HepG2 (cell line): ENCODE measurements around the gene APOA1. TPM values are rescaled to one million over a fixed set of nuclear protein-coding genes. Genes with fewer than 3 reads are reported as not detected.

Experiments used
- HES4 ChIP-seq: sonication (generic); formaldehyde crosslinking; IDR thresholded peaks from 2 replicates; pipeline ENCODE4 v1.9.0; 2021; ENCODE audit warnings: mild to moderate bottlenecking, missing genetic modification reagents, borderline replicate concordance
- MZF1 ChIP-seq: sonication (generic); formaldehyde crosslinking; IDR thresholded peaks from 2 replicates; pipeline ENCODE4 v1.8.1; 2023; ENCODE audit warnings: mild to moderate bottlenecking, missing genetic modification reagents, borderline replicate concordance
- NONO ChIP-seq, 2 experiments: fragments of 450-650 bp in 1 of 2; sonication (generic) in 1 of 2; formaldehyde crosslinking in 1 of 2; IDR thresholded peaks in 1 of 2; conservative IDR thresholded peaks in 1 of 2; 2 replicates each; pipeline versions ENCODE4 v1.6.1 to v1.8.0; 2017 to 2022; ENCODE audit warnings: mild to moderate bottlenecking in 1 of 2, missing genetic modification reagents in 1 of 2, moderate library complexity in 1 of 2
- PLSCR1 ChIP-seq: sonication (generic); formaldehyde crosslinking; IDR thresholded peaks from 2 replicates; pipeline ENCODE4 v1.5.0; 2020; ENCODE audit warnings: missing genetic modification reagents, mild to moderate bottlenecking, borderline replicate concordance
- RXRB ChIP-seq: IDR thresholded peaks from 2 replicates; pipeline ENCODE4 v1.6.1; 2016; ENCODE audit warnings: borderline replicate concordance, missing genetic modification reagents, missing compliant biosample characterization
- ZBTB3 ChIP-seq: sonication (generic); formaldehyde crosslinking; IDR thresholded peaks from 2 replicates; pipeline ENCODE4 v1.4.0; 2020; ENCODE audit warnings: low read depth, mild to moderate bottlenecking, moderate library complexity, missing genetic modification reagents, borderline replicate concordance
- ZNF383 ChIP-seq: sonication (generic); formaldehyde crosslinking; IDR thresholded peaks from 2 replicates; pipeline ENCODE4 v1.4.0; 2020; ENCODE audit warnings: missing genetic modification reagents, mild to moderate bottlenecking, borderline replicate concordance
- ZNF563 ChIP-seq: sonication (generic); formaldehyde crosslinking; IDR thresholded peaks from 2 replicates; pipeline ENCODE4 v1.8.0; 2022; ENCODE audit warnings: mild to moderate bottlenecking, moderate library complexity, missing genetic modification reagents
- ZNF607 ChIP-seq: sonication (generic); formaldehyde crosslinking; IDR thresholded peaks from 2 replicates; pipeline ENCODE4 v1.5.1; 2020; ENCODE audit warnings: missing genetic modification reagents, mild to moderate bottlenecking, borderline replicate concordance
- polyA plus RNA-seq, 8 experiments: library from polyadenylated mRNA; depleted of rRNA in 3 of 8; stranded (reverse) in 7 of 8; unstranded in 1 of 8; fragments of >200 nt; fragmentation: Illumina TruSeq in 4 of 8; extraction: Trizol in 4 of 8; gene quantifications; 2 replicates each; pipeline versions ENCODE4 v1.2.1 to v1.2.3, GENCODE V29; 2011 to 2016; ENCODE audit warnings: low read depth in 4 of 8, missing spikeins in 1 of 8, mixed read lengths in 1 of 8; ENCODE audit not compliant: insufficient read depth in 1 of 8
- total RNA-seq, 5 experiments: library from RNA; depleted of rRNA; stranded (reverse); fragments of >200 nt; fragmentation: Illumina TruSeq; extraction: Trizol; gene quantifications; 2 replicates each; pipeline ENCODE4 v1.2.3, GENCODE V29; 2016; ENCODE audit warnings: low read depth in 1 of 5
- TF ChIP-seq, protein P1 (sequence below): sonication (generic); formaldehyde crosslinking; IDR thresholded peaks from 2 replicates; pipeline ENCODE4 v1.5.1; 2020; ENCODE audit warnings: mild to moderate bottlenecking, missing genetic modification reagents, borderline replicate concordance
- TF ChIP-seq, protein P2 (sequence below): sonication (generic); formaldehyde crosslinking; IDR thresholded peaks from 2 replicates; pipeline ENCODE4; 2020; ENCODE audit warnings: missing genetic modification reagents, mild to moderate bottlenecking, borderline replicate concordance
- TF ChIP-seq, protein P3 (sequence below): sonication (generic); formaldehyde crosslinking; IDR thresholded peaks from 2 replicates; pipeline ENCODE4 v1.4.0; 2020; ENCODE audit warnings: missing genetic modification reagents
- TF ChIP-seq, protein P4 (sequence below), 2 experiments: sonication (generic) in 1 of 2; formaldehyde crosslinking in 1 of 2; IDR thresholded peaks; 2 replicates each; pipeline versions ENCODE4 v1.5.1 to v1.6.1; 2011 to 2020; ENCODE audit warnings: borderline replicate concordance in 1 of 2, low read depth in 1 of 2, low read length in 1 of 2, mild to moderate bottlenecking in 1 of 2, missing genetic modification reagents in 1 of 2, moderate library complexity in 1 of 2

The APOA1 gene
- total and polyA plus RNA-seq, 2 of the 13 experiments (the other 11 are each of a cell fraction or from before 2014, with no cell fraction given), result 1,973 to 5,485 TPM

GRCh38 chr11:116833816-116834534 is 3.4 kb downstream of the APOA1 start (continued):
- TF ChIP-seq, protein P1, sequence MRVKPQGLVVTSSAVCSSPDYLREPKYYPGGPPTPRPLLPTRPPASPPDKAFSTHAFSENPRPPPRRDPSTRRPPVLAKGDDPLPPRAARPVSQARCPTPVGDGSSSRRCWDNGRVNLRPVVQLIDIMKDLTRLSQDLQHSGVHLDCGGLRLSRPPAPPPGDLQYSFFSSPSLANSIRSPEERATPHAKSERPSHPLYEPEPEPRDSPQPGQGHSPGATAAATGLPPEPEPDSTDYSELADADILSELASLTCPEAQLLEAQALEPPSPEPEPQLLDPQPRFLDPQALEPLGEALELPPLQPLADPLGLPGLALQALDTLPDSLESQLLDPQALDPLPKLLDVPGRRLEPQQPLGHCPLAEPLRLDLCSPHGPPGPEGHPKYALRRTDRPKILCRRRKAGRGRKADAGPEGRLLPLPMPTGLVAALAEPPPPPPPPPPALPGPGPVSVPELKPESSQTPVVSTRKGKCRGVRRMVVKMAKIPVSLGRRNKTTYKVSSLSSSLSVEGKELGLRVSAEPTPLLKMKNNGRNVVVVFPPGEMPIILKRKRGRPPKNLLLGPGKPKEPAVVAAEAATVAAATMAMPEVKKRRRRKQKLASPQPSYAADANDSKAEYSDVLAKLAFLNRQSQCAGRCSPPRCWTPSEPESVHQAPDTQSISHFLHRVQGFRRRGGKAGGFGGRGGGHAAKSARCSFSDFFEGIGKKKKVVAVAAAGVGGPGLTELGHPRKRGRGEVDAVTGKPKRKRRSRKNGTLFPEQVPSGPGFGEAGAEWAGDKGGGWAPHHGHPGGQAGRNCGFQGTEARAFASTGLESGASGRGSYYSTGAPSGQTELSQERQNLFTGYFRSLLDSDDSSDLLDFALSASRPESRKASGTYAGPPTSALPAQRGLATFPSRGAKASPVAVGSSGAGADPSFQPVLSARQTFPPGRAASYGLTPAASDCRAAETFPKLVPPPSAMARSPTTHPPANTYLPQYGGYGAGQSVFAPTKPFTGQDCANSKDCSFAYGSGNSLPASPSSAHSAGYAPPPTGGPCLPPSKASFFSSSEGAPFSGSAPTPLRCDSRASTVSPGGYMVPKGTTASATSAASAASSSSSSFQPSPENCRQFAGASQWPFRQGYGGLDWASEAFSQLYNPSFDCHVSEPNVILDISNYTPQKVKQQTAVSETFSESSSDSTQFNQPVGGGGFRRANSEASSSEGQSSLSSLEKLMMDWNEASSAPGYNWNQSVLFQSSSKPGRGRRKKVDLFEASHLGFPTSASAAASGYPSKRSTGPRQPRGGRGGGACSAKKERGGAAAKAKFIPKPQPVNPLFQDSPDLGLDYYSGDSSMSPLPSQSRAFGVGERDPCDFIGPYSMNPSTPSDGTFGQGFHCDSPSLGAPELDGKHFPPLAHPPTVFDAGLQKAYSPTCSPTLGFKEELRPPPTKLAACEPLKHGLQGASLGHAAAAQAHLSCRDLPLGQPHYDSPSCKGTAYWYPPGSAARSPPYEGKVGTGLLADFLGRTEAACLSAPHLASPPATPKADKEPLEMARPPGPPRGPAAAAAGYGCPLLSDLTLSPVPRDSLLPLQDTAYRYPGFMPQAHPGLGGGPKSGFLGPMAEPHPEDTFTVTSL, result no peak; the same call in 1 of the 2 replicates
- peak; percentile 59 for TF ChIP-seq RXRB
- TF ChIP-seq PLSCR1, result no peak
- TF ChIP-seq, protein P2, sequence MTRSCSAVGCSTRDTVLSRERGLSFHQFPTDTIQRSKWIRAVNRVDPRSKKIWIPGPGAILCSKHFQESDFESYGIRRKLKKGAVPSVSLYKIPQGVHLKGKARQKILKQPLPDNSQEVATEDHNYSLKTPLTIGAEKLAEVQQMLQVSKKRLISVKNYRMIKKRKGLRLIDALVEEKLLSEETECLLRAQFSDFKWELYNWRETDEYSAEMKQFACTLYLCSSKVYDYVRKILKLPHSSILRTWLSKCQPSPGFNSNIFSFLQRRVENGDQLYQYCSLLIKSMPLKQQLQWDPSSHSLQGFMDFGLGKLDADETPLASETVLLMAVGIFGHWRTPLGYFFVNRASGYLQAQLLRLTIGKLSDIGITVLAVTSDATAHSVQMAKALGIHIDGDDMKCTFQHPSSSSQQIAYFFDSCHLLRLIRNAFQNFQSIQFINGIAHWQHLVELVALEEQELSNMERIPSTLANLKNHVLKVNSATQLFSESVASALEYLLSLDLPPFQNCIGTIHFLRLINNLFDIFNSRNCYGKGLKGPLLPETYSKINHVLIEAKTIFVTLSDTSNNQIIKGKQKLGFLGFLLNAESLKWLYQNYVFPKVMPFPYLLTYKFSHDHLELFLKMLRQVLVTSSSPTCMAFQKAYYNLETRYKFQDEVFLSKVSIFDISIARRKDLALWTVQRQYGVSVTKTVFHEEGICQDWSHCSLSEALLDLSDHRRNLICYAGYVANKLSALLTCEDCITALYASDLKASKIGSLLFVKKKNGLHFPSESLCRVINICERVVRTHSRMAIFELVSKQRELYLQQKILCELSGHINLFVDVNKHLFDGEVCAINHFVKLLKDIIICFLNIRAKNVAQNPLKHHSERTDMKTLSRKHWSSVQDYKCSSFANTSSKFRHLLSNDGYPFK (CRISPR knock-in tag), result peak; percentile 50; the same call in 1 of the 2 replicates
- TF ChIP-seq ZNF607 (CRISPR knock-in tag), result peak; percentile 78; the same call in 1 of the 2 replicates
- TF ChIP-seq MZF1 (CRISPR knock-in tag), result no peak
- TF ChIP-seq, protein P3, sequence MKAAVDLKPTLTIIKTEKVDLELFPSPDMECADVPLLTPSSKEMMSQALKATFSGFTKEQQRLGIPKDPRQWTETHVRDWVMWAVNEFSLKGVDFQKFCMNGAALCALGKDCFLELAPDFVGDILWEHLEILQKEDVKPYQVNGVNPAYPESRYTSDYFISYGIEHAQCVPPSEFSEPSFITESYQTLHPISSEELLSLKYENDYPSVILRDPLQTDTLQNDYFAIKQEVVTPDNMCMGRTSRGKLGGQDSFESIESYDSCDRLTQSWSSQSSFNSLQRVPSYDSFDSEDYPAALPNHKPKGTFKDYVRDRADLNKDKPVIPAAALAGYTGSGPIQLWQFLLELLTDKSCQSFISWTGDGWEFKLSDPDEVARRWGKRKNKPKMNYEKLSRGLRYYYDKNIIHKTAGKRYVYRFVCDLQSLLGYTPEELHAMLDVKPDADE (CRISPR knock-in tag), result no peak
- no peak for TF ChIP-seq HES4 (CRISPR knock-in tag)
- TF ChIP-seq, protein P4, sequence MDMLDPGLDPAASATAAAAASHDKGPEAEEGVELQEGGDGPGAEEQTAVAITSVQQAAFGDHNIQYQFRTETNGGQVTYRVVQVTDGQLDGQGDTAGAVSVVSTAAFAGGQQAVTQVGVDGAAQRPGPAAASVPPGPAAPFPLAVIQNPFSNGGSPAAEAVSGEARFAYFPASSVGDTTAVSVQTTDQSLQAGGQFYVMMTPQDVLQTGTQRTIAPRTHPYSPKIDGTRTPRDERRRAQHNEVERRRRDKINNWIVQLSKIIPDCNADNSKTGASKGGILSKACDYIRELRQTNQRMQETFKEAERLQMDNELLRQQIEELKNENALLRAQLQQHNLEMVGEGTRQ (IDR thresholded peaks at IDR 0.05; ENCODE audit: low read depth, low read length), result peak; percentile 52
- TF ChIP-seq, protein P4 (CRISPR knock-in tag; IDR thresholded peaks at IDR 0.05; ENCODE audit: borderline replicate concordance), result peak; percentile 58; the same call in 1 of the 2 replicates
- peak; percentile 27; the same call in 1 of the 2 replicates for TF ChIP-seq ZNF383 (CRISPR knock-in tag)
- TF ChIP-seq ZNF563 (CRISPR knock-in tag), result no peak; the same call in 1 of the 2 replicates
- TF ChIP-seq NONO (IDR thresholded peaks at IDR 0.05), result no peak
- peak; percentile 66; the same call in 1 of the 2 replicates for TF ChIP-seq NONO (CRISPR knock-in tag; conservative IDR thresholded peaks at IDR 0.05)
- TF ChIP-seq ZBTB3 (CRISPR knock-in tag), result no peak
